HCT116 (cell line): ENCODE results near the gene ZBTB42. TPM values are rescaled to one million over a fixed set of nuclear protein-coding genes. Genes with fewer than 3 reads are reported as not detected.

Experiments used
- ATAC-seq: fragments of 200-7000 bp; cut with Tn5 transposase; 2 replicates; pipeline ENCODE4 v1.9.1; 2020; ENCODE audit warnings: mild to moderate bottlenecking, moderate library complexity
- BruUV-seq: library from RNA; stranded (reverse); fragments of 400-500 nt; replicated peaks from 2 replicates; lab custom pipeline; 2021; lab: Mats Ljungman, UMichigan
- CTCF ChIA-PET: fragments of 300-600 bp; sonication (Branson Sonifier 250); formaldehyde crosslinking; loops from one replicate; lab custom pipeline; 2021; ENCODE audit warnings: antibody characterized with exemption; lab: Charles Lee
- POLR2A ChIA-PET: fragments of 300-600, 350-600 bp; sonication (Branson Sonifier 250); formaldehyde crosslinking; loops from one replicate; lab custom pipeline; 2021; ENCODE audit warnings: antibody characterized with exemption; lab: Charles Lee
- RAD21 ChIA-PET, 2 experiments: fragments of 300-600 bp; sonication (Branson Sonifier 250); formaldehyde crosslinking; loops; one replicate each; lab custom pipeline; 2023; ENCODE audit warnings: low total read pairs in 2 of 2; ENCODE audit not compliant: uncharacterized antibody in 2 of 2, unreplicated experiment in 2 of 2, low non-redundant PET in 1 of 2; lab: Charles Lee
- DNase-seq: peaks from one replicate; pipeline ENCODE4 v3.0.0-alpha.2; 2010; ENCODE audit warnings: low read depth, low spot score
- H2AFZ ChIP-seq: fragments of 200-600 bp; shearing (Covaris generic), sonication (generic); 2 replicates; pipeline ENCODE4 v1.6.1; 2017; ENCODE audit warnings: low read depth, mixed run types, mixed read lengths, antibody characterized with exemption, low read length; ENCODE audit not compliant: poor library complexity, severe bottlenecking
- H3K27ac ChIP-seq: 2 replicates; pipeline ENCODE4 v1.5.1; 2012; ENCODE audit warnings: low read depth, low read length
- H3K27me3 ChIP-seq: fragments of 200-600 bp; sonication (generic); 2 replicates; pipeline ENCODE4 v1.6.1; 2016; ENCODE audit warnings: mixed run types, low read length, mixed read lengths; ENCODE audit not compliant: insufficient read depth
- H3K36me3 ChIP-seq, 2 experiments: fragments of 200-500 bp in 1 of 2; fragments of 200-600 bp in 1 of 2; sonication (Bioruptor generic) in 1 of 2; sonication (generic) in 1 of 2; 2 replicates each; pipeline versions ENCODE4 v1.5.1 to v1.6.1; 2014 to 2016; ENCODE audit warnings: low read length in 2 of 2, inconsistent platforms in 1 of 2, mixed read lengths in 1 of 2, mixed run types in 1 of 2; ENCODE audit not compliant: insufficient read depth in 2 of 2, control insufficient read depth in 1 of 2
- H3K4me1 ChIP-seq, 2 experiments: fragments of 200-600 bp in 1 of 2; sonication (generic) in 1 of 2; 2 replicates each; pipeline versions ENCODE4 v1.5.1 to v1.6.1; 2012 to 2017; ENCODE audit warnings: low read length in 2 of 2, inconsistent platforms in 1 of 2, mild to moderate bottlenecking in 1 of 2, mixed read lengths in 1 of 2, mixed run types in 1 of 2, moderate library complexity in 1 of 2; ENCODE audit not compliant: insufficient read depth in 2 of 2, control insufficient read depth in 1 of 2
- H3K4me2 ChIP-seq: fragments of 200-600 bp; sonication (generic); 2 replicates; pipeline ENCODE4 v1.6.1; 2017; ENCODE audit warnings: mixed run types, low read length, mixed read lengths
- H3K4me3 ChIP-seq, 2 experiments: fragments of 200-600 bp in 1 of 2; sonication (generic) in 1 of 2; replicated peaks in 1 of 2; 2 replicates each; pipeline ENCODE4 v1.5.1; 2011 to 2016; ENCODE audit warnings: low read length in 2 of 2, control low read depth in 1 of 2, low read depth in 1 of 2, mild to moderate bottlenecking in 1 of 2, mixed read lengths in 1 of 2, mixed run types in 1 of 2
- H3K79me2 ChIP-seq: fragments of 200-600 bp; sonication (generic); 2 replicates; pipeline ENCODE4 v1.6.1; 2017; ENCODE audit warnings: mild to moderate bottlenecking, mixed run types, low read length, moderate library complexity, mixed read lengths; ENCODE audit not compliant: insufficient read depth
- H3K9ac ChIP-seq: fragments of 200-600 bp; sonication (generic); 2 replicates; pipeline ENCODE4 v1.6.1; 2016; ENCODE audit warnings: low read length, mixed read lengths
- H3K9me2 ChIP-seq: fragments of 200-600 bp; sonication (generic), shearing (Covaris generic); 2 replicates; pipeline ENCODE4 v1.6.1; 2017; ENCODE audit warnings: mixed run types, mild to moderate bottlenecking, moderate library complexity; ENCODE audit not compliant: insufficient read depth
- H3K9me3 ChIP-seq, 2 experiments: fragments of 200-500 bp in 1 of 2; fragments of 200-600 bp in 1 of 2; sonication (Bioruptor generic) in 1 of 2; sonication (generic) in 1 of 2; 2 replicates each; pipeline ENCODE4 v1.6.1; 2014 to 2017; ENCODE audit warnings: low read length in 2 of 2, mixed read lengths in 2 of 2, inconsistent platforms in 1 of 2, low read depth in 1 of 2, mild to moderate bottlenecking in 1 of 2, mixed run types in 1 of 2, moderate library complexity in 1 of 2; ENCODE audit not compliant: control insufficient read depth in 1 of 2, insufficient read depth in 1 of 2
- H4K20me1 ChIP-seq: fragments of 200-600 bp; sonication (generic), shearing (Covaris generic); 2 replicates; pipeline ENCODE4 v1.6.1; 2017; ENCODE audit warnings: mixed run types, mild to moderate bottlenecking, moderate library complexity; ENCODE audit not compliant: insufficient read depth
- CBX3 ChIP-seq: IDR thresholded peaks from 2 replicates; pipeline ENCODE4 v1.6.1; 2012; ENCODE audit warnings: low read depth
- CEBPB ChIP-seq: IDR thresholded peaks from 2 replicates; pipeline ENCODE4 v1.6.1; 2012; ENCODE audit warnings: low read depth
- EGR1 ChIP-seq: IDR thresholded peaks from 2 replicates; pipeline ENCODE4 v1.6.1; 2012; ENCODE audit warnings: low read depth
- EZH2 ChIP-seq: fragments of 200-600 bp; sonication (generic); IDR thresholded peaks from 2 replicates; pipeline ENCODE4 v1.6.1; 2017; ENCODE audit warnings: antibody characterized with exemption, mixed run types
- JUND ChIP-seq: IDR thresholded peaks from 2 replicates; pipeline ENCODE4 v1.6.1; 2012
- MAX ChIP-seq: IDR thresholded peaks from 2 replicates; pipeline ENCODE4 v1.6.1; 2012
- POLR2A ChIP-seq: IDR thresholded peaks from 2 replicates; pipeline ENCODE4 v1.7.0; 2011; ENCODE audit warnings: borderline replicate concordance; ENCODE audit not compliant: insufficient read depth, insufficient read length; ENCODE audit errors: extremely low read depth
- POLR2AphosphoS5 ChIP-seq: IDR thresholded peaks from 2 replicates; pipeline ENCODE4 v1.6.1; 2011; ENCODE audit warnings: mild to moderate bottlenecking, low read depth, low read length, moderate library complexity
- RAD21 ChIP-seq: IDR thresholded peaks from 2 replicates; pipeline ENCODE4 v1.6.1; 2012; ENCODE audit warnings: low read depth, mild to moderate bottlenecking
- REST ChIP-seq: IDR thresholded peaks from 2 replicates; pipeline ENCODE4 v1.6.1; 2012; ENCODE audit warnings: low read depth
- SIN3A ChIP-seq: IDR thresholded peaks from 2 replicates; pipeline ENCODE4 v1.6.1; 2012; ENCODE audit warnings: low read depth
- SP1 ChIP-seq: IDR thresholded peaks from 2 replicates; pipeline ENCODE4 v1.6.1; 2012; ENCODE audit warnings: low read depth
- SRF ChIP-seq: IDR thresholded peaks from 2 replicates; pipeline ENCODE4 v1.6.1; 2012; ENCODE audit warnings: low read depth
- YY1 ChIP-seq: IDR thresholded peaks from 2 replicates; pipeline ENCODE4 v1.6.1; 2011; ENCODE audit warnings: low read length, low read depth, moderate library complexity, mild to moderate bottlenecking; ENCODE audit not compliant: insufficient replicate concordance; ENCODE audit errors: extremely low read depth
- ZFX ChIP-seq: fragments of 450-650 bp; IDR thresholded peaks from 2 replicates; pipeline ENCODE4 v1.6.1; 2017
- ZNF274 ChIP-seq: fragments of 200-500 bp; sonication (Bioruptor generic); IDR thresholded peaks from 2 replicates; pipeline ENCODE4 v1.6.1; 2014; ENCODE audit warnings: mild to moderate bottlenecking, low read depth, low read length, inconsistent platforms
- intact Hi-C: fragments of 100-400 bp; cut with micrococcal nuclease; formaldehyde crosslinking; loops from 2 replicates; pipeline ENCODE4 v1.10.0; 2022
- total RNA-seq: library from RNA; stranded (reverse); gene quantifications from one replicate; pipeline ENCODE4 v1.2.1, GENCODE V29; 2021; ENCODE audit not compliant: unreplicated experiment
- TF ChIP-seq, protein P1 (sequence below): IDR thresholded peaks from 2 replicates; pipeline ENCODE4 v1.6.1; 2011; ENCODE audit warnings: mild to moderate bottlenecking, low read length, moderate library complexity; ENCODE audit not compliant: insufficient replicate concordance; ENCODE audit errors: extremely low read depth
- TF ChIP-seq, protein P2 (sequence below): IDR thresholded peaks from 2 replicates; pipeline ENCODE4 v1.6.1; 2012

The ZBTB42 gene
- total RNA-seq, 1 experiment from 2014 or later = 4.4 TPM

GRCh38 chr14:104784846-104785707, 15.8 kb upstream of the ZBTB42 start:
- Histone ChIP-seq H3K4me1 (no peaks in the 10 kb centered on the region), H4K20me1 (no peaks in the 10 kb centered on the region), H3K4me2 (no peak overlapping the region), H3K27ac (no peak overlapping the region), H3K9ac (no peak overlapping the region), H3K36me3 (peaks cover 0 to 7% of the 10 kb centered on the region in 2 experiments; a peak in 2 of 4 replicates), H3K9me2 (no peaks in the 10 kb centered on the region), H3K4me3 (no peak overlapping the region), H3K27me3 (no peaks in the 10 kb centered on the region), H3K79me2 (peaks cover 42% of the 10 kb centered on the region; the same call in 1 of the 2 replicates), H3K9me3 (no peaks in the 10 kb centered on the region), H2AFZ (no peak overlapping the region)
- ChIA-PET POLR2A (no interaction called here), RAD21 (no interaction called here), CTCF (no interaction called here)
- intact Hi-C loops = no loop called here
- TF ChIP-seq CBX3 (no peak), YY1 (no peak), EZH2 (no peak), ZNF274 (no peak), MAX (no peak), POLR2AphosphoS5 (no peak), CEBPB (no peak), SRF (no peak), EGR1 (no peak), REST (no peak), ZFX (no peak), JUND (no peak), RAD21 (no peak), POLR2A (no peak), SP1 (no peak), SIN3A (no peak)
- TF ChIP-seq, protein P1, sequence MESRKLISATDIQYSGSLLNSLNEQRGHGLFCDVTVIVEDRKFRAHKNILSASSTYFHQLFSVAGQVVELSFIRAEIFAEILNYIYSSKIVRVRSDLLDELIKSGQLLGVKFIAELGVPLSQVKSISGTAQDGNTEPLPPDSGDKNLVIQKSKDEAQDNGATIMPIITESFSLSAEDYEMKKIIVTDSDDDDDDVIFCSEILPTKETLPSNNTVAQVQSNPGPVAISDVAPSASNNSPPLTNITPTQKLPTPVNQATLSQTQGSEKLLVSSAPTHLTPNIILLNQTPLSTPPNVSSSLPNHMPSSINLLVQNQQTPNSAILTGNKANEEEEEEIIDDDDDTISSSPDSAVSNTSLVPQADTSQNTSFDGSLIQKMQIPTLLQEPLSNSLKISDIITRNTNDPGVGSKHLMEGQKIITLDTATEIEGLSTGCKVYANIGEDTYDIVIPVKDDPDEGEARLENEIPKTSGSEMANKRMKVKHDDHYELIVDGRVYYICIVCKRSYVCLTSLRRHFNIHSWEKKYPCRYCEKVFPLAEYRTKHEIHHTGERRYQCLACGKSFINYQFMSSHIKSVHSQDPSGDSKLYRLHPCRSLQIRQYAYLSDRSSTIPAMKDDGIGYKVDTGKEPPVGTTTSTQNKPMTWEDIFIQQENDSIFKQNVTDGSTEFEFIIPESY = no peak
- TF ChIP-seq, protein P2, sequence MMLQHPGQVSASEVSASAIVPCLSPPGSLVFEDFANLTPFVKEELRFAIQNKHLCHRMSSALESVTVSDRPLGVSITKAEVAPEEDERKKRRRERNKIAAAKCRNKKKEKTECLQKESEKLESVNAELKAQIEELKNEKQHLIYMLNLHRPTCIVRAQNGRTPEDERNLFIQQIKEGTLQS = no peak
- no peak for ATAC-seq
- no TSS peak for BruUV-seq
- no peak for DNase-seq
